Measurements from ENCODE around the gene PCOLCE2. TPM values are rescaled to one million over a fixed set of nuclear protein-coding genes. Genes with fewer than 3 reads are reported as not detected.
A peak's percentile ranks its signal among the peaks of the same experiment; 100 is the strongest.

PCOLCE2 gene
- total RNA-seq, 1 experiment from 2014 or later = 1.5 TPM

DNA sequence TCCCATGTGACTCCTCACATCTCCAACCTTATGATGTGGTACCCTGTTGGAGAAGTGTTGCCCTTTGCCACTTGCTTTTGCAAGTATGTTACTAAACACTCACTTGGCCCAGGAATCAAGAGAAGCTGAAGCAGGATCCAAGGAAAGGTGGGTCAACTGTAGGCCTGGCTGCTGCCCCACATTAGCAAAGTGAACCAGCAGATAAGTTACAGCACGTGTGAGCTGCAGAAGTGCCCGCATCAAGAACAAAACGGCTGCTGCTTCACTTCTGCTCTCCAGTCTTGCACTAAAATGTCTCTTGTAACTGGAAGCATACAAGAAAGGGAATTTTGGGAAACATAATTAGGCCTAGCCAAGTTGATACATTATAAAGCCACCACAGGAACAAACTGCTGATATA, 79.6 kb downstream of the PCOLCE2 start:
- Histone ChIP-seq H4K20me1 (ENCODE audit: insufficient read depth) (no peaks in the 10 kb centered on the region; the same call in 1 of the 2 replicates), H3K9me2 (ENCODE audit: insufficient read depth) (no peaks in the 10 kb centered on the region), H3K4me2 (no peak overlapping the region), H3K4me3 (no peak overlapping the region), H3K9me3 (ENCODE audit: insufficient read depth, low read depth) (no peaks in the 10 kb centered on the region), H3K4me1 (replicated peaks; ENCODE audit: insufficient read depth) (peaks cover 9% of the 10 kb centered on the region), H3K36me3 (ENCODE audit: low read depth) (no peaks in the 10 kb centered on the region), H2AFZ (no peak overlapping the region), H3K27me3 (ENCODE audit: insufficient read depth, low read depth) (no peaks in the 10 kb centered on the region), H3K79me2 (ENCODE audit: low read depth) (no peaks in the 10 kb centered on the region), H3F3A (ENCODE audit: insufficient read depth, low read depth) (no peaks in the 10 kb centered on the region), H3K27ac (no peak overlapping the region)
- DNase-seq = no peak
- TF ChIP-seq, protein P1, sequence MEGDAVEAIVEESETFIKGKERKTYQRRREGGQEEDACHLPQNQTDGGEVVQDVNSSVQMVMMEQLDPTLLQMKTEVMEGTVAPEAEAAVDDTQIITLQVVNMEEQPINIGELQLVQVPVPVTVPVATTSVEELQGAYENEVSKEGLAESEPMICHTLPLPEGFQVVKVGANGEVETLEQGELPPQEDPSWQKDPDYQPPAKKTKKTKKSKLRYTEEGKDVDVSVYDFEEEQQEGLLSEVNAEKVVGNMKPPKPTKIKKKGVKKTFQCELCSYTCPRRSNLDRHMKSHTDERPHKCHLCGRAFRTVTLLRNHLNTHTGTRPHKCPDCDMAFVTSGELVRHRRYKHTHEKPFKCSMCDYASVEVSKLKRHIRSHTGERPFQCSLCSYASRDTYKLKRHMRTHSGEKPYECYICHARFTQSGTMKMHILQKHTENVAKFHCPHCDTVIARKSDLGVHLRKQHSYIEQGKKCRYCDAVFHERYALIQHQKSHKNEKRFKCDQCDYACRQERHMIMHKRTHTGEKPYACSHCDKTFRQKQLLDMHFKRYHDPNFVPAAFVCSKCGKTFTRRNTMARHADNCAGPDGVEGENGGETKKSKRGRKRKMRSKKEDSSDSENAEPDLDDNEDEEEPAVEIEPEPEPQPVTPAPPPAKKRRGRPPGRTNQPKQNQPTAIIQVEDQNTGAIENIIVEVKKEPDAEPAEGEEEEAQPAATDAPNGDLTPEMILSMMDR (conservative IDR thresholded peaks at IDR 0.05) = no peak
- no peak for TF ChIP-seq EZH2 (IDR thresholded peaks at IDR 0.05; ENCODE audit: low read depth)
- ChIA-PET CTCF (no interaction called here), POLR2A (ENCODE audit: unreplicated experiment) (interaction anchor here (0.7 kb wide), 1 partner anchor 69 kb away, joined by 3 read pairs; no protein-coding TSS in a partner anchor)
- intact Hi-C loops (cut with micrococcal nuclease; ENCODE audit: unreplicated experiment) = no loop called here
- BruUV-seq (replicated peaks) = no TSS peak

DNA sequence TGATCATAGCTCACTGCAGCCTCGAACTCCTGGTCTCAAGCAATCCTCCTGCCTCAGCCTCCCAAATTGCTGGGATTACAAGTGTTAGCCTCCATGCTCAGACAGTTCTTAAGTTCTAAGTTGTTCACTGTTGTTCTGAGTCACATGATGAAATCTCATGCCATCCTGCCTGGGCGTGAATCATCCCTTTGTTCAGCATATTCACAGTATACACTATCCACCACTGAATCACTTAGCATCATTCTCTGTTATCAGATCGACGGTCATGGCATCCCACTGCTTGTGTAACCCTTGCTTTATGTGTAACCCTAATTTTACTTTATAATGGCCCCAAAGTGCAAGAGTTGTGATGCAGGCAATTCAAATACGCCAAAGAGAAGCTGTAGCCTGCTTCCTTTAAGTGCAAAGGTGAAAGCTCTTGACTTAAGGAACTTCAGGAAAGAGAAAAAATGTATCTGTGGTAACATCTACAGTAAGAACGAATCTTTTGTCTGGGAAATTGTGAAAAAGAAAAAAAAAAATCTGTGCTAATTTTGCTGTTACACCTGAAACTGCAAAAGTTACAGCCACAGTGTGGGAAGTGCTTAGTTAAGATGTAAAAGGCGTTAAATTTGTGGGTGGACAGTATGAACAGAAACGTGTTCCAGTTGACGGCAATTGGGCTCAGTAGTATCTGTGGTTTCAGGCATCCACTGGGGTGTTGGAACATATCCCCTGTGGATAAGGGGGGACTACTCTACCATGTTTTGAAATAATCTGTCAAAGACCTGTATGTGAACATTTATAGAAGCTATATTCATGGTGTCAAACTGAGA, 80.6 kb downstream of the PCOLCE2 start:
- H3K27ac ChIP-seq = peak overlapping the region; percentile 66
- TF ChIP-seq, protein P1 (conservative IDR thresholded peaks at IDR 0.05) = no peak
- TF ChIP-seq EZH2 (IDR thresholded peaks at IDR 0.05; ENCODE audit: low read depth) = no peak
- intact Hi-C loops (cut with micrococcal nuclease; ENCODE audit: unreplicated experiment) = no loop called here
- no TSS peak for BruUV-seq (replicated peaks)
- no peaks in the 10 kb centered on the region for H3F3A ChIP-seq (ENCODE audit: insufficient read depth, low read depth)
- no peaks in the 10 kb centered on the region for H3K27me3 ChIP-seq (ENCODE audit: insufficient read depth, low read depth)
- H3K4me1 ChIP-seq (replicated peaks; ENCODE audit: insufficient read depth) = peaks cover 9% of the 10 kb centered on the region
- H2AFZ ChIP-seq = no peak overlapping the region
- H3K4me3 ChIP-seq = no peak overlapping the region
- H4K20me1 ChIP-seq (ENCODE audit: insufficient read depth) = no peaks in the 10 kb centered on the region; the same call in 1 of the 2 replicates
- ChIA-PET CTCF (no interaction called here), POLR2A (ENCODE audit: unreplicated experiment) (interaction anchor here (0.7 kb wide), 2 partner anchors 21 to 68 kb away, joined by 3 to 10 read pairs; no protein-coding TSS in a partner anchor)
- no peaks in the 10 kb centered on the region for H3K36me3 ChIP-seq (ENCODE audit: low read depth)
- H3K9me3 ChIP-seq (ENCODE audit: insufficient read depth, low read depth) = no peaks in the 10 kb centered on the region
- no peak overlapping the region for H3K4me2 ChIP-seq
- DNase-seq = peak; percentile 20 to 66
- H3K79me2 ChIP-seq (ENCODE audit: low read depth) = no peaks in the 10 kb centered on the region
- no peaks in the 10 kb centered on the region for H3K9me2 ChIP-seq (ENCODE audit: insufficient read depth)

DNA sequence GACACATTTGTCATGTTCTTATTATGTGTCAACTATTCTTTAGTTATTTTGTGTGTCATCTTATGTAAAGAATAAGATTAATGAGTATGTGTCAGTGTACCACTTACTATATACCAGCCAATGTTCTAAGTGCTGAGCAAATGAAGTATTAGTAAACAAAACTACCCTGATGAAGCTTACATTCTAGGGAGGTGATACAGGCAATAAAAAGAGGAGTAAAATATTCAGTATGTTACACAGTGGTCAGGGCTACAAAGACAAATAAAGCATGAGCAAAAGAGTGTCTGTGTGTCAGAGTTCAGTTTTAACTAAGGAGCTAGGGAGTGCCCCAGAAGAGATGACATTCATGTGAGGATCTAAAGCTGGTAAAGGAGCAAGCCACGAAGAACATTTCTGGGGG, 86.0 kb downstream of the PCOLCE2 start:
- H3K36me3 ChIP-seq (ENCODE audit: low read depth) = no peaks in the 10 kb centered on the region
- POLR2A ChIA-PET (ENCODE audit: unreplicated experiment) = no interaction called here
- DNase-seq = no peak
- 0 out of 2 replicates have a peak, but pooled peaks cover 6% of the 10 kb centered on the region for H3K9me2 ChIP-seq (ENCODE audit: insufficient read depth)
- H4K20me1 ChIP-seq (ENCODE audit: insufficient read depth) = no peaks in the 10 kb centered on the region; the same call in 1 of the 2 replicates
- no peak overlapping the region for H3K4me3 ChIP-seq
- peaks cover 11% of the 10 kb centered on the region for H3K4me1 ChIP-seq (replicated peaks; ENCODE audit: insufficient read depth)
- no peaks in the 10 kb centered on the region for H3K27me3 ChIP-seq (ENCODE audit: insufficient read depth, low read depth)
- CTCF ChIA-PET = no interaction called here
- no peak overlapping the region for H2AFZ ChIP-seq
- no peak overlapping the region for H3K27ac ChIP-seq
- H3K4me2 ChIP-seq = no peak overlapping the region; the same call in 1 of the 2 replicates
- intact Hi-C loops (cut with micrococcal nuclease; ENCODE audit: unreplicated experiment) = no loop called here
- no peaks in the 10 kb centered on the region for H3F3A ChIP-seq (ENCODE audit: insufficient read depth, low read depth)
- TF ChIP-seq, protein P1 (conservative IDR thresholded peaks at IDR 0.05) = no peak
- no peak for TF ChIP-seq EZH2 (IDR thresholded peaks at IDR 0.05; ENCODE audit: low read depth)
- H3K9me3 ChIP-seq (ENCODE audit: insufficient read depth, low read depth) = no peaks in the 10 kb centered on the region
- BruUV-seq (replicated peaks) = no TSS peak
- no peaks in the 10 kb centered on the region for H3K79me2 ChIP-seq (ENCODE audit: low read depth)

Data from PC-9 (cell line).